ENCODE results near the gene ATXN7L1.

ATXN7L1 gene

GRCh38 chr7:105734233-105734632 is 142.2 kb downstream of the ATXN7L1 start:
- TF ChIP-seq GATA3 (IDR thresholded peaks at IDR 0.05; ENCODE audit: low read depth, low read length) (no peak), GATA2 (IDR thresholded peaks at IDR 0.05; ENCODE audit: low read depth, low read length) (no peak)

GRCh38 chr7:105731042-105731441 is 145.4 kb downstream of the ATXN7L1 start:
- TF ChIP-seq GATA2 (IDR thresholded peaks at IDR 0.05; ENCODE audit: low read depth, low read length) (no peak), GATA3 (IDR thresholded peaks at IDR 0.05; ENCODE audit: low read depth, low read length) (no peak)

GRCh38 chr7:105728028-105728427 is 148.4 kb downstream of the ATXN7L1 start:
- TF ChIP-seq GATA2 (IDR thresholded peaks at IDR 0.05; ENCODE audit: low read depth, low read length): no peak
- no peak for TF ChIP-seq GATA3 (IDR thresholded peaks at IDR 0.05; ENCODE audit: low read depth, low read length)

- TF ChIP-seq GATA3 (IDR thresholded peaks at IDR 0.05; ENCODE audit: low read depth, low read length) (no peak), GATA2 (IDR thresholded peaks at IDR 0.05; ENCODE audit: low read depth, low read length) (no peak)
These were observed 151.7 kb downstream of the ATXN7L1 start for GRCh38 chr7:105724688-105725087.

GRCh38 chr7:105723572-105723971 is 152.8 kb downstream of the ATXN7L1 start:
- TF ChIP-seq GATA2 (IDR thresholded peaks at IDR 0.05; ENCODE audit: low read depth, low read length) (no peak), GATA3 (IDR thresholded peaks at IDR 0.05; ENCODE audit: low read depth, low read length) (no peak)

GRCh38 chr7:105721571-105722104 is 154.8 kb downstream of the ATXN7L1 start:
- TF ChIP-seq GATA3 (IDR thresholded peaks at IDR 0.05; ENCODE audit: low read depth, low read length) (no peak), GATA2 (IDR thresholded peaks at IDR 0.05; ENCODE audit: low read depth, low read length) (no peak)

- no peak for TF ChIP-seq GATA2 (IDR thresholded peaks at IDR 0.05; ENCODE audit: low read depth, low read length)
These were observed 156.5 kb downstream of the ATXN7L1 start for GRCh38 chr7:105719919-105720318.

GRCh38 chr7:105719395-105719794 is 157.0 kb downstream of the ATXN7L1 start:
- TF ChIP-seq GATA3 (IDR thresholded peaks at IDR 0.05; ENCODE audit: low read depth, low read length): no peak
- no peak for TF ChIP-seq GATA2 (IDR thresholded peaks at IDR 0.05; ENCODE audit: low read depth, low read length)

- TF ChIP-seq GATA2 (IDR thresholded peaks at IDR 0.05; ENCODE audit: low read depth, low read length): no peak
- TF ChIP-seq GATA3 (IDR thresholded peaks at IDR 0.05; ENCODE audit: low read depth, low read length): no peak
These were observed 157.9 kb downstream of the ATXN7L1 start for GRCh38 chr7:105718511-105718925.

GRCh38 chr7:105715528-105715927 is 160.9 kb downstream of the ATXN7L1 start:
- TF ChIP-seq GATA3 (IDR thresholded peaks at IDR 0.05; ENCODE audit: low read depth, low read length) (no peak), GATA2 (IDR thresholded peaks at IDR 0.05; ENCODE audit: low read depth, low read length) (no peak)

GRCh38 chr7:105713488-105714465 is 162.6 kb downstream of the ATXN7L1 start:
- TF ChIP-seq GATA2 (IDR thresholded peaks at IDR 0.05; ENCODE audit: low read depth, low read length) (no peak), GATA3 (IDR thresholded peaks at IDR 0.05; ENCODE audit: low read depth, low read length) (no peak)

GRCh38 chr7:105712877-105713276 is 163.5 kb downstream of the ATXN7L1 start:
- TF ChIP-seq GATA2 (IDR thresholded peaks at IDR 0.05; ENCODE audit: low read depth, low read length) (no peak), GATA3 (IDR thresholded peaks at IDR 0.05; ENCODE audit: low read depth, low read length) (no peak)

GRCh38 chr7:105711726-105712402 is 164.5 kb downstream of the ATXN7L1 start:
- TF ChIP-seq GATA3 (IDR thresholded peaks at IDR 0.05; ENCODE audit: low read depth, low read length): no peak
- no peak for TF ChIP-seq GATA2 (IDR thresholded peaks at IDR 0.05; ENCODE audit: low read depth, low read length)

- TF ChIP-seq GATA2 (IDR thresholded peaks at IDR 0.05; ENCODE audit: low read depth, low read length): no peak
- TF ChIP-seq GATA3 (IDR thresholded peaks at IDR 0.05; ENCODE audit: low read depth, low read length): no peak
These were observed 167.7 kb downstream of the ATXN7L1 start for GRCh38 chr7:105708763-105709080.

Measured in SH-SY5Y (cell line).